HG03097 (cell line): ENCODE measurements around the gene RAB14.
"Not testable (repeated sequence)": the region's sequence is repeated elsewhere in the genome, so short reads cannot be mapped to it uniquely, and the experiment has no call there.

ENCODE experiments used
- ATAC-seq: cut with Tn5 transposase; IDR thresholded peaks from one replicate; pipeline ENCODE4 v1.9.1; 2021; ENCODE audit not compliant: unreplicated experiment, low FRiP score

The RAB14 gene

DNA sequence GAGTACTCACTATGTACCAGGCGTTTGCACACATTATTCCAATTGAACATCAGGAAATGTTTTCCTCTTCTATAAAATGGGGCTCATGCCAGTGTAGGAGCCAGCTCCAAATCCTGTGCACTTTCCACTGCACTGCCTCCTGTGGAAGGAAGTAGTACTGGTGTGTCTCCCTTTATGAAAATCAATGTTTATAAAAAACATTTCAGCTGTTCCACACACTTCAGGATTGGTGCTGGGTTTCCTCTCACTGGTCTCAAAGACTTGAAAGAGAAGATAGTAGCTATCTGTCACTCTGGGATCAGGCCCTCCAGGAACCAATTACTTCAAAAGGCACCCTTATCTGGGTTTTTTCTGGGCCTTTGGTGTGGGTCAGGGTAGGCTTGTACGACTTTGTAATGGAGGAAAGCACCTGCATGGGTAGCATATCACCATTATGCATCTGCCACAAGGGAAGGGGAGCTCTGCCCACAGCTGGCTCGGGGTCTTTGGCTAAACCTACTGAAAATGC, 32.5 kb downstream of the RAB14 start:
- no peak for ATAC-seq

DNA sequence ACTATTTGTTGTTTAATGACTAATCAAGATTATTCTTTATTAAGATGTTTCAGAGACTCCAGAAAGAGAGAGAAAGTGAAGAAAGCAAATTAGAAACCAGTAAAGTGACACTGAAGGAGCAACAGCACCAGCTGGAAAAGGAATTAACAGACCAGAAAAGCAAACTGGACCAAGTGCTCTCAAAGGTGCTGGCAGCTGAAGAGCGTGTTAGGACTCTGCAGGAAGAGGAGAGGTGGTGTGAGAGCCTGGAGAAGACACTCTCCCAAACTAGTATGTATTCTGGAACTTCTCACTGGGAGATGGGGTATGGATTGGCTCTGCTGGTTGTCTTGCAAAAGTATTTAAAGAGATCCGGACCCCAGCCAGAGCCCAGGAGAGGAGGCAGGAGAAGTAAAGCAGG, 33.6 kb downstream of the RAB14 start:
- no peak for ATAC-seq

DNA sequence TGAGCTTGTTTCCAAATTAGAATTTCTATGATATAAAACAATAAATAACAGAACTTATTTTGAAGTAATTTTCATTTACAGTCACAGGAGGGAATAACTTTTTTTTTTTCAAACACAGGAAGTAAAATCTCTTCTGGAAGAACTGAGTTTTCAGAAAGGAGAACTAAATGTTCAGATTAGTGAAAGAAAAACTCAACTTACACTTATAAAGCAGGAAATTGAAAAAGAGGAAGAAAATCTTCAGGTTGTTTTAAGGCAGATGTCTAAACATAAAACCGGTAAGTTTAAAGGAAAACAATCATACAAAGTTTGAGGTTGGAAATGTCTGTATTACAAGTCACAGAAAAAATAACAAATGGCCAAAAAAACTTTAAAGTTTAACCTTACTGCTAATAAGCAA, 41.6 kb downstream of the RAB14 start:
- ATAC-seq: no peak

DNA sequence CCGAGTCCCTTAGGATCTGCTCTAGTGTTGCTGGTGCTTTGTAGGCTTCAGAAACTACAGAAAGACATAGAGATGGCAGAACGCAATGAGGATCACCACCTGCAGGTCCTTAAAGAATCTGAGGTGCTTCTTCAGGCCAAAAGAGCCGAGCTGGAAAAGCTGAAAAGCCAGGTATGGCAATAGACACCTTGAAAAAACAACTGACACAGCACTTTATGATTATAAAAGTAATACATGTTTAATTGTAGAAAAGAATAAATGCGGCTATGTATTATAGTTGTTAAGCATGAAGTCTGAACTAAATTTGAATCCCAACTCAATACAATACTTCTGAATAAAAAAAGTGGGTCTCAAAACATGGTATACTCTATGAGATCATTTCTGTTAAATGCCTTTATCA, 43.7 kb downstream of the RAB14 start:
- no peak for ATAC-seq

DNA sequence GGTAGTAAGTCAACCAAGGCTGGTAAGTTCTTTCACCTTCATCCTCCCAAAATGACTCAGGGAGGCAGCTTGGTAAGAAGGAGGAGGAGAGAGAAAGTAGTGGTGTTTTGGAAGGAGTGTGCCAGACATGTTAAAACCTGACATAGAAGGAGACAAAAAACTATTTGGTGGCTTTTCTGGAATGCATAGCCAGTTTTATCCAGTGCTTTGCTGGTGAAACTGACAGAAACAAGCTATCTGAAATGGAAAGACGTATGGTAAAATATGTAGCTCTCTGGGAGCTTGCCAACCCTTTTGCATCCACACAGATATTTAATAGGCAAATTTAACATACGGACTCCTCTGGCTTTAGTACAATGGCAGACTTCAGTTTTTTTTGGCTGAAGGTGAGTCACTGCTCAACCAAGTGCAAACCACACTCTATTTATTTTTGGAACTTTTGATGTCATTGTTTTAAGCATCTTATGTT, 45.4 kb downstream of the RAB14 start:
- ATAC-seq: peak; percentile 56

DNA sequence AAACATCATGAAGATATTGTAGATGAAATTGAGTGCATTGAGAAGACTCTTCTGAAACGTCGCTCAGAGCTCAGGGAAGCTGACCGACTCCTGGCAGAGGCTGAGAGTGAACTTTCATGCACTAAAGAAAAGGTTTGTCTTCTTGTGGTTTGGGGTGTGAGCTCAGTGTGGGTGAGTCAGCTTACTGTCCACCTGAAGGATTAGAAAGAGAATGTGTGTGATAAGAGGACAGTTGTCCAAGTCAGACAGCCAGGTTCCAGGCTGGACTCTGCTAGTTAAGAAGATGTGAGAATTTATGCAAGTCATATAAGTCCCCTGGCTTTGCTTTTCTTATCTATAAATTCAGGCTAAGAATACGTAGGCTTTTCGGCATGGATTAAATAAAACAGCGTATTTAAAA, 46.9 kb downstream of the RAB14 start:
- ATAC-seq: no peak

DNA sequence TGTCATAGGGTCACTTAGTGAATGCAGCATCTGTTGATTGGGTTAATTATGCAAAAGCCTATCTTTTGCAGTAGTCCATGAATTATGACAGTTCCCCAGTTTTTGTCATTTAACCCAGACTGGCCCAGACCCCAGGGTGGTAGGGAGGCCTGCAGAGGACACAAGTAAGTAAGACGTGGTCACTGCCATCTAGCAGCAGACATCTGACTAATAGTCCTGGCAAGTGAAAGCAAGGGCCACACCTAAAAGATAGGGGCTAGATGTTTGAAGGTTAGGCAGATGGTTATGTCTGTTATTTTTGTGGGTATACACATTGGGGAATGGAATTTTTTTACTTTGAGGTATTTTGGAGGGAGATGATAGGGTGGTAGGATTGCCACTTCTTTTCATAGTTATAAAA, 48.0 kb downstream of the RAB14 start:
- ATAC-seq: no peak

DNA sequence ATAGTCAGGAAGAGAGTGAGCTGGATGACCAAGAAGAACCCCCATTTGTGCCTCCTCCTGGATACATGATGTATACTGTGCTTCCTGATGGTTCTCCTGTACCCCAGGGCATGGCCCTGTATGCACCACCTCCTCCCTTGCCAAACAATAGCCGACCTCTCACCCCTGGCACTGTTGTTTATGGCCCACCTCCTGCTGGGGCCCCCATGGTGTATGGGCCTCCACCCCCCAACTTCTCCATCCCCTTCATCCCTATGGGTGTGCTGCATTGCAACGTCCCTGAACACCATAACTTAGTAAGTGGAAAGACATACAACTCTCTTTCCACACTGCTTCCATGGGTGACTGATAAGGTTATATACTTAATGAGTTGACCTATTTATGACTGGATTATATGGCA, 51.5 kb downstream of the RAB14 start:
- no peak for ATAC-seq

DNA sequence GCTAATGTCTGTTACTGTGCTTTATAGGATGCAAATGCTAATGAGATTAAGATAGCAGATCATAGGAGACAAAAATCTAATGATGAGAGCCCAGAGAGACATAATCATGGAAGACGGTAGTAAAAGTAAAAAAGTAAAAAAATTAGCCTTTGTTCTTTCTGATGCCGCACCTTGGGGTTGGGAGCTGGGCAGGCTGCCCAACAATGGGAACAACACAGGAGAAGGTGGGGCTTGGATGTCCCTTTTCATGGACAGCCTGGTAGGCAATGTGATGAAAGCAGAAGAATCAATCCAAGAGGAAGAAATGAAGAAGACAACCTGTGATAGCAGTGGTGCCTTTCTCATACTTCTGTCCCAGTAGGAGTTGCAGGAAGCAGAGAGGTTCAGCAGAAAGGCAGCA, 57.2 kb downstream of the RAB14 start:
- ATAC-seq: no peak

DNA sequence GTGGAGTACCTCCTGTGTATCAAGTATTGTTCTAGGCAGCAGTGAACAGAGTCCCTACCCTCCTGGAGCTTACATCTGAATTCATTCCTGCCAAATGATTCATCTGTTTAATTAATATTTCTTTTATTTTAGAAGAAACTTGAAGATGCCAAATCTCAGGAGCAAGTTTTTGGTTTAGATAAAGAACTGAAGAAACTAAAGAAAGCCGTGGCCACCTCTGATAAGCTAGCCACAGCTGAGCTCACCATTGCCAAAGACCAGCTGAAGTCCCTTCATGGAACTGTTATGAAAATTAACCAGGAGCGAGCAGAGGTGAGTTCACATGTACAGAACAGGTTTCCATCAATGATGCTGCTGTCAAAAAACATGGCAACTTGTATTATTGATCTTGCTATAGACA, 57.9 kb downstream of the RAB14 start:
- no peak for ATAC-seq

DNA sequence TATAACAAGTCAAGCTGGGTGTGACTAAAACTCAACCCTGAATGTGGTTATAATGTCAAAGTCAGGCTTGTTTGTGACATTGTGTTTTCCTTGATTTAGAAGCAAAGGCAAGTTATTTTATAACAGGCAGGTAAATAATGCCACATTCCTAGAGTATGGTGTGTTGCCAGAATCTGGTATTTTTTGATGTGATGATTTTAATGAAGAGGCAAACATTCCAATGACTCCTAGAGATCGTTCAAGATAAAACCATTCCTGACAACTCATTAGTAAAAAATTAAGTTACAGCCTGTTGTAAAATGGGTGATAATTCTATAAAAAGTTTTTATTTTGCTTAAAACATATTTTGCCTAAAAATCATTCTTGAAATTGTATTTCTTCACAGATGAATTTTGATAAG, 60.0 kb downstream of the RAB14 start:
- ATAC-seq: no peak

DNA sequence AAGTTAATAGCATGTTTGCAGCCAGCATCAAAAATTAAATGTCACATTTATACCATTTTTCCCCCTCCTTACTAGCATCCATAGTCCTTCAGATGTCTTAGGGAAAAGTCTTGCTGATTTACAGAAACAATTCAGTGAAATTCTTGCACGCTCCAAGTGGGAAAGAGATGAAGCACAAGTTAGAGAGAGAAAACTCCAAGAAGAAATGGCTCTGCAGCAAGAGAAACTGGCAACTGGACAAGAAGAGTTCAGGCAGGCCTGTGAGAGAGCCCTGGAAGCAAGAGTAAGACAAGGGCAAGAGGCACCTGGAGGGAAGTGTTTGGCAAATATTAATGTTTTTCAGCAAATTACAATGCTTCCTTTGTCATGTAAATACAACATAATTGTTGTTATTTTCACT, 60.4 kb downstream of the RAB14 start:
- ATAC-seq: no peak

DNA sequence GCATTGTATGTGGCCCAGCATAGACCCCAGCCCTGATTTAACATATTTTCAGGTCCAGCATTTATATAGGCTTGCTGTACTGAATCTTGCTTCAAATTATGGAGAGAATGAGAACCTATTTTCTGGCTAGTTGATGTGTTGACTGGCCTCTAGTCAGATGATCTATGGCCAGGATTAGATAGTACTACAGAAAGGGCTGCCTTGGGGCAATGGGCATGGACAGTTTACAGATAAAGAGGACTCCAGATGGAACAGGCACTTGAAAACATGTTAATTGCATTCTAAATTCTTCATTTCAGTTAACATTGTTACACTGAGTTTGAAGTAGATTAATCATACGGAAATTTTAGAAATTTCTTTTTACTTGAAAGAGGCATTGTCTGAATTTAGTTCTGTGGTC, 61.5 kb downstream of the RAB14 start:
- ATAC-seq: no peak

DNA sequence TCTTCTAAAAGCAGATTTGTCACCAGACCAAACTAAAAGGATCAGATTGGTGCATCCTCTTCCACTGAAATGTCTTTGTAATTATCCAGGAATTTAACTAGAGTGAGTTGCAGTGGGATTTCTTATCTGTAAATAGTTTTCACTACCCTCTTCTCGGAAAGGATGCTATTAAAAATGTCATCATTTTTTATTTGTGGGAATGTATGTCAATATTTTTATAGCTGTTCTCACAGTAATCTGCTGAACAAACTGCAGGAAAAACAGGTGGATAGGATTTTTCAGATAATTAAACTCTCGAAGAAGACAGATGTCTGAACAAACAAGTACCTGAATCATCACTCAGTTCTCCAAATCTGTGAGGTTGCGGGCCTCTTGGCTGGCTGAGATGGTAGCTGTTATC, 62.7 kb downstream of the RAB14 start:
- no peak for ATAC-seq

DNA sequence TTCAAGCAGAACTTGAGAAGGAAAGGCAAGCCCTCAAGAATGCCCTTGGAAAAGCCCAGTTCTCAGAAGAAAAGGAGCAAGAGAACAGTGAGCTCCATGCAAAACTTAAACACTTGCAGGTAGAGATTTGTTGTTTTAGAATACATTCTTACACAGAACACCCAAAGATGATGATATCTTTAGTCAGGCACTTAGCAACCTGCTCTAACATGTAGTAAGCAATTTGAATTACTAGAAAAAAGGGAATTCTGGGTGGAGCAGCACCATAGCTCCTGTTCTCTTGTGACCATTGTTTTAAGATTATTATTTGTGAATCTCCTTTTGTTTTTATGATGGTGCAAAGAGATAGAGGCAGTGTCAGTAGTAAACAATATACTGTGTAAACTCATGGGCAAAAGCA, 63.1 kb downstream of the RAB14 start:
- ATAC-seq: no peak

DNA sequence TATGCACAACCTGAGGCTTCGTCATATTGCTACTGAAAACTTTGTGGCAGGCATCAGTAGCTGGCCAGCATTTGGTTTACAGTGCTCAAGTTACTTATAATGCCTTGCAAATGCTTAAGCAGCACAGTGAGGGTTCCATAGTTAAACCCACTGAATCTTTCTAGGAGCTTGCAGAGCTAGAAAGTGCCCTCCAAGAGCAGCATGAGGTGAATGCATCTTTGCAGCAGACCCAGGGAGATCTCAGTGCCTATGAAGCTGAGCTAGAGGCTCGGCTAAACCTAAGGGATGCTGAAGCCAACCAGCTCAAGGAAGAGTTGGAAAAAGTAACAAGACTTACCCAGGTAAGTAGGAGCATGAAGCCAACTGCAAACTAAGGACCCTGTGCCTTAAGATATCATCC, 66.0 kb downstream of the RAB14 start:
- ATAC-seq: no peak

DNA sequence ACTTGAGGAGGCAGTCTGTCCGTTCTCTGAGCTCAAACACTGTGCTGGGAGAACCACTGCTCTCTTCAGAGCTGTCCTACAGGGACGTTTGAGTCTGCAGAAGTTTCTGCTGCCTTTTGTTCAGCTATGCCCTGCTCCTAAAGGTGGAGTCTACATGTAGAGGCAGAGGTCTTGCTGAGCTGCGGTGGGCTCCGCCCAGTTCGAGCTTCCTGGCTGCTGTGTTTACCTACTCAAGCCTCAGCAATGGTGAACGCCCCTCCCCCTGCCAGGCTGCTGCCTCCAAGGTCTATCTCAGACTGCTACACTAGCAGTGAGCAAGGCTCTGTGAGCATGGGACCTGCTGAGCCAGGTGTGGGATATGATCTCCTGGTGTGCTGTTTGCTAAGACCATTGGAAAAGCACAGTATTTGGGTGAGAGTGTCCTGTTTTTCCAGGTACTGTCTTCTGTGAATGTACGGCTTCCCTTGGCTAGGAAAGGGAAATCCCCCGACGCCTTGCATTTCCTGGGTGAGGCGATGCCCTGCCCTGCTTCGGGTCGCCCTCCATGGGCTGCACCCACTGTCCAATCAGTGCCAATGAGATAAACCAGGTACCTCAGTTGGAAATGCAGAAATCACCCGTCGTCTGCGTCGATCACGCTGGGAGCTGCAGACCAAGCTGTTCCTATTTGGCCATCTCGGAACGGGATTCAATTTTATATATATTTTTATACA, 68.4 kb downstream of the RAB14 start:
- no peak for ATAC-seq

DNA sequence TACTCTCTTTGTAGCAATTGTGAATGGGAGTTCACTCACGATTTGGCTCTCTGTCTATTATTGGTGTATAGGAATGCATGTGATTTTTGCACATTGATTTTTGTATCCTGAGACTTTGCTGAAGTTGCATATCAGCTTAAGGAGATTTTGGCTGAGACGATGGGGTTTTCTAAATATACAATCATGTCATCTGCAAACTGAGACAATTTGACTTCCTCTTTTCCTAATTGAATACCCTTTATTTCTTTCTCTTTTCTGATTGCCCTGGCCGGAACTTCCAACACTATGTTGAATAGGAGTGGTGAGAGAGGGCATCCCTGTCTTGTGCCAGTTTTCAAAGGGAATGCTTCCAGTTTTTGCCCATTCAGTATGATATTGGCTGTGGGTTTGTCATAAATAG, 72.3 kb downstream of the RAB14 start:
- ATAC-seq: not testable (repeated sequence)
